Hematopoietic multipotent progenitor cell treated with erythropoietin and hydrocortisone succinate and interleukin-3 and kit ligand, for 4 days (in vitro differentiated cells): ENCODE results near the gene GRIK1.

ENCODE experiments used
- DNase-seq: peaks from one replicate; pipeline ENCODE4 v3.0.0-alpha.2; 2015

Gene GRIK1

GRCh38 chr21:29711236-29711635 lies 228.6 kb downstream of the GRIK1 start:
- DNase-seq: no peak

- no peak for DNase-seq
Measured at GRCh38 chr21:29710498-29710897, 229.3 kb downstream of the GRIK1 start.

- no peak for DNase-seq
Measured at GRCh38 chr21:29708401-29708800, 231.4 kb downstream of the GRIK1 start.

GRCh38 chr21:29704719-29705118 lies 235.1 kb downstream of the GRIK1 start:
- no peak for DNase-seq

GRCh38 chr21:29701676-29702075 lies 238.1 kb downstream of the GRIK1 start:
- no peak for DNase-seq

- DNase-seq: peak; percentile 51
Measured at GRCh38 chr21:29697555-29698193, 242.1 kb downstream of the GRIK1 start.

GRCh38 chr21:29696937-29697336 lies 242.9 kb downstream of the GRIK1 start:
- no peak for DNase-seq

GRCh38 chr21:29691616-29692491 lies 247.9 kb downstream of the GRIK1 start:
- DNase-seq: no peak

GRCh38 chr21:29689753-29690152 lies 250.0 kb downstream of the GRIK1 start:
- DNase-seq: no peak

GRCh38 chr21:29684106-29684505 lies 255.7 kb downstream of the GRIK1 start:
- no peak for DNase-seq

GRCh38 chr21:29682800-29683199 lies 257.0 kb downstream of the GRIK1 start:
- DNase-seq: no peak

- DNase-seq: no peak
Measured at GRCh38 chr21:29680273-29680672, 259.5 kb downstream of the GRIK1 start.

- DNase-seq: no peak
Measured at GRCh38 chr21:29678626-29679025, 261.2 kb downstream of the GRIK1 start.

GRCh38 chr21:29677326-29677725 lies 262.5 kb downstream of the GRIK1 start:
- DNase-seq: no peak

GRCh38 chr21:29676395-29676794 lies 263.4 kb downstream of the GRIK1 start:
- DNase-seq: no peak

GRCh38 chr21:29675451-29675850 lies 264.3 kb downstream of the GRIK1 start:
- no peak for DNase-seq

GRCh38 chr21:29674343-29674742 lies 265.5 kb downstream of the GRIK1 start:
- DNase-seq: no peak

- DNase-seq: no peak
Measured at GRCh38 chr21:29673096-29673610, 266.6 kb downstream of the GRIK1 start.

GRCh38 chr21:29671728-29672127 lies 268.1 kb downstream of the GRIK1 start:
- peak; percentile 25 for DNase-seq

- no peak for DNase-seq
Measured at GRCh38 chr21:29670228-29670627, 269.6 kb downstream of the GRIK1 start.

GRCh38 chr21:29669416-29669815 lies 270.4 kb downstream of the GRIK1 start:
- DNase-seq: no peak

- no peak for DNase-seq
Measured at GRCh38 chr21:29667651-29668050, 272.1 kb downstream of the GRIK1 start.

- DNase-seq: no peak
Measured at GRCh38 chr21:29664615-29665014, 275.2 kb downstream of the GRIK1 start.
